ENCODE results near the gene LBR. TPM values are rescaled to one million over a fixed set of nuclear protein-coding genes. Genes with fewer than 3 reads are reported as not detected.

LBR gene
- 14.9 and 21.2 TPM in 2 replicates for total RNA-seq

GRCh38 chr1:225427235-225428067 is at the start of gene LBR:
Gene LBR (minus strand): TSS chr1:225428038. CDS start chr1:225424075, 3,963 bp downstream.

Other genes with a start within 250 kb of the LBR start
- 20.8 and 38.4 TPM in 2 replicates for gene ENAH, start 225.1 kb upstream of the LBR start, total RNA-seq

Measured in placental epithelial cell (primary cell).